Stimulated activated CD4-positive, alpha-beta T cell treated with anti-CD3 and anti-CD28 coated beads, Interleukin-2, amount 100 ng/mL, for 24 hours (primary cell): ENCODE measurements around the gene GRIN2A.

ENCODE experiments used
- DNase-seq, 2 donors: peaks; one replicate each; pipeline ENCODE4 v3.0.0-alpha.2; 2020

GRIN2A gene

DNA sequence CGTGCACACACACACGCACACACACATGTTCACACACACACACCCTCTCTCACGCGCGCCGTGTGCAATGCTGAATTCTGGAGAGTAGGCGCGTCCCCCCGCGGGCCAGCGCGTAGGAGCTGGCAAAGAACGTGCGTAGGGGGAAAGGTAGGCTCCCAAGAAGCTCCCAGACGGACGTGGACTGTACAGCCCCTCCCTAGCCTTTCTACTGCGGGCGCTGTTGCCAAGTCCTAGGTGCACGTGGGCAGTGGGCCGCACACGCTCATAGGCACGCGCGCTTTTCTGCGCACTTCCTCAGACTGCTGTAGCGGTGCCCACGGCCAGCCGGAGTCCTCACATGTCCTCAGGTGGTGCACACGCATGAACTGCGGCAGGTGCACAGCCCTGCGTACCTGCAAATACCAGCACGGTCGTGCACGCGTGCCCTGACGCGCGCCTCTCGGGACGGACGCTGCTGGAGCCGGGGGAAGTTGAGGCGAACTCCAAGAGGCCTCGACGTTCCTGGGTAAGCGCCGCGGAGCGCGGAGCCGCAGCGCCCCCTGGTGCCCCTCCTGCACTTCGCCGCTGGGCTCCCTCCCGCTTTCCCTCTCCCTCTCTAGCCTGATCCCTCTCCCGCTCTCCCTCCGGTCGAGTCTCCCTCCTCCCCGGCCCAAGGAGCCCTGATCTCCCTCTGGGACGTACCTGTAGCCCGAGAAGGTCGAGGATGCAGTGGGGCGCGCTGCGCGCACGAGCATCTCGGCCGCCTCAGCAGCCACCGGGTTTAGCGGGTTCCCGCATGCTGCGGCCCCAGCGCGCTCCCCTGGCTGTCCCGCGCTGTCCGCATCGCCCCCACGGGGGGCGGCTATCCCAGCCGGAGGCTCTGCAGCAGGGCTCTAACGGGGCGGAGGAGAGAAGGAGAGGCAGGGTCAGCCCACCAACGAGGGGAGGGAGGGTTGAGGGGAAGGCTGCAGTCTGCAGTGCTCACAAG lies 749 bp downstream of the GRIN2A start:
- peak; percentile 48 to 69 for DNase-seq

DNA sequence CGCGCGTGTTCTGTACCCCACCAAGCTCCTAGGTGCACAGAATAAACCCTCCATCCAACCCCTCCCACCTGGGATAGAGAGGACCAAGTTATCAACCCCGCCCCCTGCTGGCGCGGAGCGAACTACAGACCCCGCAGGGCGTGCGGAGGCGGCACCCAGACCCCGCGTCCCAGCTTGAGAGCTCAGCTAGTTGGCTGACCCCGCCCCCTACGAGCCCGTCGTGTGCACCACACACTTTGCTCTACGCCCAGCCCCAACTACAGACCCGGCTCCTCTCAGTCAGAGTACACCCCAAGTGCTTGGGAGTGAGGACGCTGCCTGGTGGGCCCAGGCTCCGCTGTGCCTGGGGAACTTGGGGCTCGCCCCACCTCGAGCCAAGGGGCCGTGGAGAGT lies 1.5 kb downstream of the GRIN2A start:
- peak; percentile 28 to 58 for DNase-seq

DNA sequence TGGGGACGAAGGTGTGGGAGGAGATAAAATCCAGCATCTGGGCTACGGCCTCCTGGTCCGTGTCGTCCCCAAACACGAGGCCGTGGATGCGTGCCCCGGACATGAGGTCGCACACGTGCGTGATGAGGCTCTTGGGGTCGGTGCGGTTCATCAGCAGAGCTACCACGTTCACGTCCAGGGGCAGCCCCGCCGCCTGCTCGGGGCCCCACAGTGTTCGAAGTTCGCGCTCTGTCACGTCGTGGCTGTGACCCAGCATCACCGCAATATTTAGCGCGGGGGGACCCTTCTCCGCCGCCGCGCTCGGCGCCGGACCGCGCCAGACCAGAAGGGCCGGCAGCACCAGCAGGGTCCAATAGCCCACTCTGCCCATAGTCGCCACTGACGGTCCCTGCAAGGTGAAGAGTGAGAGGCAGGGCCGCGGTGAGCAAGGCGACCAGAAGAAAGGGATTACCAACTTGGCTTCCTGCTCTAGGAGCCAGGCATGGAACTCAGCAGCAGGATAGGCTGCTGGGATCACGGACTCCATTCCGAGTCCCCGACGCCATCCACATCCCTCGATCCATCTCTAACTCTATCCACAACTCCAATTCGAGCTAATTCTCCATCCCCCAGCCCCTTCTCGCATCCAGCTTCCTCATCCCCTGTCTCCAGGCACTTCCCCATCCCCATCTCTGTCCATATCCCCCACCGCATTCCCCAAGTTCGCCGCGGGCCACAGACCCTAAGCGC lies 2.0 kb downstream of the GRIN2A start:
- no peak for DNase-seq

DNA sequence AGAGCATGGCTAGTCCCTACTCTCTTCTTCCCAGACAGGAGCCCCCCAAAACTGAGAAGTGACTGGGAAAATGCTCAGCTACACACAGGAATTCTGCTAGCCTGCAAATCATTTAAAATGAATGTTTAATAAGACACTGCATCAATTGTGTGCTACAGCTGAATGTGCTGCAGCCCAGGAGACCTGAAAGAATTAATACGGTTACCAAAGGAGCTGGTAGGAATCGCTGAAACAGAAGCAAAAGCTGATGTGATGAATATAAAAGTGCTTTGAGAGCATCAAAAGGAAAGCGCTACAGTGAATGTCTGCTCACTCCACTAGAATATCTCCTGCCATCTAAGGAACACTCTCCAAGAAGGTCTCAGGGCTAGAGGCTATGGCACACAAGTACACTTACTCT lies 3.7 kb downstream of the GRIN2A start:
- DNase-seq, result no peak

DNA sequence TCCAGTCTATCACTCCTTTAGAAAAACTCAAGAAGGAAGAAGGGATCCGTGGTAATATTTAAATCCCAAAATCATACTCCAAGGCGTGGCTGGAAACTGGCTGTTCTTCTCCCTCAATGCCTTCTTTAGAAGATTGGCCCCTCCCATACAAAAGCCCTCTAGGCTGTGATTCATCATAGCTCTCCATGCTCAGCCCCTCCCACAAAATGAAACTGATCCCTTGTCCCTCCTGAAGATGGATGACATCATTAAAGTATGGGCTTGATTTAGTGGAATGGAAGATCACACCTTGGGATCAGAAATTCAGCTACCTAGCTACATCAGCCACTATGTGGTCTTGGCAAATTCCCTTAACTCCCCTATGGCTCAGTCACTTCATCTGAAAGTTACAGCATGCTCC lies 4.1 kb downstream of the GRIN2A start:
- DNase-seq, result no peak

DNA sequence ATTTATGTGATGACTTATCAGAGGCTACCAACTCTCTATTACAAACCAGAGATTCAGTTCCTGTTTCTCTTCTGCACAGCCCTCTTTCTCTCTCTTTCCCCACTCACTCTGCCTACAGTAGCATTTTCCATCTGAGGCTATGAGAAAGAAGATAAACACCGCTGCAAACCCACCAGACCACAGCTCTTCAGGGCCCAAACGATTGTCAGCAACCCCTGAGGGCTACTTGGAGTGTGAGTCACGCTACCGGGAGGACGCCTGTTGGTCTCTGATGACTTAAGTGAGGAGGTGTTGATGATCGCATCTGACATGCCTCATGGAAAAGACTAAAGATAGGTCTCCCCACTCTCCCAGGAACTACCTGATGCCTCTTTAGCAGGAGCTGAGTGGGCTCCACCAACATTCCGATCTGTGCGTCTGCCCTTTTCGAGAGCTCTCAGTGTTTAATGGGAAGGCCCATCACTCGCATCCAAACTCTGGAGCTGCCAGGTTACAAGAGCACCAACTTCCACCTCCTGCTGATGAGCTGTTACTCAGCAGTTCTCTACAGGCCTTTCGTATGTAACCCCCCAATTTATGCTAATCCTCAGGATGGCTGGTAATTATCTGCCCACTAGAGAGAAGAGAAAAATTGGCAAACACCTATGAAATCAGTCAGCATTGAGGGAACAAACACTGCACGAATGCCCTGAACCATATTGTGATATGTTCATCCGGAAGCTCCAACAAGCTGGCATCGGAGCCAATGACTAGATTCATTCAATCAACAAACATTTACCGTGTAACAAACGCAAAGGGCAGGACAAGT lies 9.2 kb downstream of the GRIN2A start:
- DNase-seq, result no peak

DNA sequence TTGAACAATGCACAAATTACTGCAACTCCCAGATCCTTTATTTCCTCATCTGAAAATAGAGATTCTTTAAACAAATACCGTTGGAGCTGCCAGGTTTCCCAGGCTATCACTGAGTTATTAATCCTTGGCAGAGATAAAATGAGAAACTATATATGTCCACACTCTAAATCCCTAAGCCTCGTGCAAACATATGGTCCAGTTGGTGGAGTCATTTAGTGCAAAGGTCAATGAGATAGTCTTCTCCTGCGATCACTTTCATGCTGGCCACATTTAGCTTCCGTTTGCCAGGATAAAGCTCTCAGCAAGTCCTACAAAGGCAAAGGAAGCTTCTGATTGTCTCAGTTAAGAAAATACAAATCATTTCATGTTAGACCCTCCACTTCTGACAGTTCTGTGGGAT lies 11.0 kb downstream of the GRIN2A start:
- no peak for DNase-seq

DNA sequence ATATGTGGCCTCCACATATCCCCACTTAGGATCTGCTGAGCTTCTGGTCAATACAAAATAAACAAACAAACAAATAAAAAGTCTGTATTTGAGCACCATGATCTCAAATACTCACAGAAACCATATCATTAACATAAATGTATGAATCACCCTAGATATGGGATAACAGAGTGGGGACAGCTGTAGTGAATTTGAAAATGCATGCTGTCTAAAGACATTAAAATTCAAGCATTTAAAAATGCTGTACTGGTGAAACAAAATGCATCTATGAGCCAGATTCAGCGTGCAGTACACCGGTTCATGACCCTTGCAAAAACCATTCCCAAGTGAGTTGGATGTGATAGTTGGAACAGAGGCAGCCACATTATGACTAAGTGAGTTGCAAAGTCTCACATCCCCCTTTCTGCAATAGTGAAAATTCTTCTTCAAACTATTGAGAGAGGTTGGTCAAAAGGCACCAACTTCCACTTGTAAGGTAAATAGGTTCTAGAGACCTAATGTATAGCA lies 12.3 kb downstream of the GRIN2A start:
- DNase-seq, result no peak

DNA sequence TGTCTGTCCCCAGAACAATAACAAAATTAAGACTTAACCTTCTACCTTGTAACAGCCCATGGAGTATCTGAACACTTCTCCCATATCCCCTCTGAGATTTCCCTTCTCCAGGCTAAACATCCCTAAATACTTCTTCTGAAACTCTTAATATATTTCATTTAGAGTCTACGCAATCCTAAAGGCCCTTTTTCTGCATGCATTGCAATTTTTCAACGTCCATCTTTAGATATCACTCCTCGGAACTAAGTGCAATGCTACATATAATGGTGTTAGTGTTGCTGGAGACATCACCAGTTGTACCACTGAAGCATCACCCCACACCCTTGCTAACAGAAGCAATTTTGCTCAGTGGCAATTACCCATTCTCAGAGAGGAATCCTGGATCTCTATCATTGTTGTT lies 13.2 kb downstream of the GRIN2A start:
- DNase-seq, result no peak

DNA sequence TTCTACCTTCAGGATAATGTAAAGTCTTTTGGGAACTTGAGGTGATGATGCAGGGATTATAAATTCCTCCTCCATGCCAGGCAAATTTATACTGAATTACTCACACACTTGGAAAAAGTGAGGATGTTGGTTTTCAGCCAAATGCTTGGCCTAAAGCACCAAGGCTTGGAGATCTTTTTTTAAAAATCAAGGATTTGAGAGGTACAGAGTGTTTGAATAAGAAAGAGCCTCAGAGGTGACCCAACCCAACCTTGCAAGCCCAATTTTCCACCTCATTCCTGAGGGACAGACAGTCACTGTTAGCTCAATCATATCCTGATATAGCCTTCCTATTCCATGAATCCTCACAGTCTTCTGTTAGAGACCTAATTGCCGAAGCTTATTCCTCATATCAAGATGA lies 14.0 kb downstream of the GRIN2A start:
- no peak for DNase-seq

DNA sequence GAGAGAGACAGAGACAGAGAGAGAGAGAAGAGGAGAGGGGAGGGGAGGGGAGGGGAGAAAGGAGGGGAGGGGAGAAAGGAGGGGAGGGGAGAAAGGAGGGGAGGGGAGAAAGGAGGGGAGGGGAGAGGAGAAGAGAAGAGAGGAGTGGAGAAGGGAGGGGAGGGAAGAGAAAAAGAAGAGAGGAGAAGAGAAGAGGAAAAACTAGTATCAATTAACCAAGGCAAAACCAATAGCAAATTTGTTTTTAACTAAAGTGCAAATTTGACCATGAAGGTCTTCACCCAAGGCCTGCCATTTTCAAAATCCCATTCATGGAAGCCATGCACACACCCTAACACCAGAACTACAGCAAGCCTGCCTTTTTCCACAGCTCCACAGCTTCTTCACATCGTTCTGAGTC lies 16.6 kb downstream of the GRIN2A start:
- no peak for DNase-seq

DNA sequence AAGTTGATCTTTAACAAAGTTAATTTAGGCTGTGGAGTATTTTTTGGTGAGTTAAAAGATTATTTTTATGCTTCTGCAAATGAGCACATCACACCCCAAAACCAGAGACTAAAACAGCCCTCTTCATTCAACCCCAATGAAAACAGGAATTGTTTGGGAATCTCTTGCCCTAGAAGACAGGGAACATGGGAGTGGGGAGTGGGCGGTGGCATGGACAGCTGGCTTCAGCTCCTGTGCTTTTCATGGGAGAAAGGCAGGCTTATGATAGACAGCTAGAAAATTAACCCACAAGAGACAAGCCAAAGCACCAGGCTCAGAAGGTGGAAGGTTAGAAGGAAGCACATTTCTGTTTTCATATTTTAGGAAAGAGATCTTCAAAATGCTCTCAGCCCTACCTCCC lies 19.2 kb downstream of the GRIN2A start:
- no peak for DNase-seq

DNA sequence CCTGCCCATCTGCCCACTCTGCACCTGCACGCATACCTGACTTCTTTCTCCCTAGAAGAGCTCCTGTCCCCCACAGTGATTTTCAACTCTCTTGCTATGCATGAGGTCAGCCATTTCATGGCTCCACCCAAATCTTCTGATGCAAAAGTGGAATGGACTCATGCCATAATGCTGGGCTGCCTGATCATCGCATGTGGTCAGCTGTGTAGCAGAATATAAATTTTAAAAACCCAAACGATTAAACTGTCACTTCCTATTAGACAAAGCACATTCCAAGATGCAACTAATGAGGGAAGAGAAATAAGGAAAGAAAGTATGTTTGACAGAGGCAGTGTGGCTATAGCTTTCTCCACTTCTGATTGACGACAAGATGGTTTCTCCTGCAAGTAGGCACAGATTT lies 26.1 kb downstream of the GRIN2A start:
- no peak for DNase-seq

DNA sequence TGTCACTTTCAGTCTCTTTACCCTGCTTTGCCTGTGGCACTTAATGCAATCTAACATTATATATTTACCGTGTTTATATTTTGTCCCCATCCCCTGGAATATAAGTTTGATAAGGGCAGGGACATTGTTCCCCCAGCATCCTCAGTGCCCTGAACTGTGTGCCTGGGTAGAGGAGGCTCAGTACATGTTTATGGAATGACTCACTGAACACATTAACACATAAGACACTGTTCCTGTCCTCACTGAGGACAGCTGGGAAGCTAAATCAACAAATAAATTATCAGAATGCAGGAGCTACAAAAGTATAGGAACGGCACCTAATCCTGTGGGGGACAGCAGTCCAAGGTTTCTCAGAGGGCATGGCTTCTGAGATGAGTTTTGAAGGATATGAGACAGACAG lies 27.8 kb downstream of the GRIN2A start:
- DNase-seq, result no peak

DNA sequence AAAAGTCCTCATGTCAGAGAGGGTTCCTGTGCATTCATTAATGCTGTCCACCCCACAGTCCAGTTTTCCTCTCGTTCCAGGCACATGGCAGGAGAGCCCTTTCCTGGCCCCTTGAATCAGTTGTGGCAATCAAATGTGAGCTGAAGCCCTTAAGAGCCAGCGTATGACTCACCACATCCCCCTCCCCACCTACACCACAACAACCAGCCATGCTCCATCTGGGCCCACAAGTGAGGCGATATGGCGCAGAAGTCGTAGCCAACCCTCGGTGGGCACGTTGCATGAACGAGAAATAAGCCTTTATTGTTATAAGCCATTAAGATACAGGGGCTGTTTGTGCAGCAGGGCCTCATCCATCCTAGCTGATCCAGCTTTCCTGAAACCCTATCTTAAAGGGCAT lies 28.2 kb downstream of the GRIN2A start:
- DNase-seq, result no peak

DNA sequence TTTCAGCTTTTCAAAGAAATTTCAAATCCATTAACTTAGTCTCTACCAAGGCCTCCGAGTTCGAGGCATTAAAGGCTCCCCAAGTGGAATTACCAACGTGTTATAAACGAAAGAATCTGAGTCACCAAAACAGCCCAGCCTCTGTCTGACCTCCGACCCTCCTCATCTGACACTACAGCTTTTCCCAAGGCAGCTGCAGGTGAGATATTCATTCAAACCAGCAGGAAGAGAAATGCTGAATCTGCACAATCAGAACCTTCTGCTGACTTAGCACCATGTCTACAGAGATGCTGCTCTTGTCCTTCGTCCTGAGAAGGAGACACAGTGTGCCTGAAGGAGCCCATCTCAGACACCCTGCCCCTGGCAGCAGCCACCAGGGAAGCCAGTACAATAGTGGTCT lies 30.5 kb downstream of the GRIN2A start:
- no peak for DNase-seq

DNA sequence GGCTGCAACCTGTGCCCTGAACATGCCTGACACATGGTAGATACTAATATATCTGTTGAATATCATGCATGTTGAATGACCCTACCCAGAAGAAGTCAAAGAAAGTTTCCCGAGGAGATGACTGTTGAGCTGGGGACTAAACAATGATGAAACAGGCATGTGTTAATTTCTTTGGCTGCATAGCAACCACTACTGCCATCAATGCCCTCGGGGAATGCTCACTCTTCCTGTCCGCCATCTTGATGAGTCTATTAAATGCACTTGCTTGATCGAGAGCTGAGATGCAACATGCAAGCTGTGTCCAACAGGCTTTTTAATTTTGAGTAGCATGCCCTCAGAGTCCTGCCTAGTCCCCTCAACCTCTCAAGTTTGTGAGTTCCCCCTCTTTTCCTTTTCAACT lies 31.3 kb downstream of the GRIN2A start:
- DNase-seq, result no peak

DNA sequence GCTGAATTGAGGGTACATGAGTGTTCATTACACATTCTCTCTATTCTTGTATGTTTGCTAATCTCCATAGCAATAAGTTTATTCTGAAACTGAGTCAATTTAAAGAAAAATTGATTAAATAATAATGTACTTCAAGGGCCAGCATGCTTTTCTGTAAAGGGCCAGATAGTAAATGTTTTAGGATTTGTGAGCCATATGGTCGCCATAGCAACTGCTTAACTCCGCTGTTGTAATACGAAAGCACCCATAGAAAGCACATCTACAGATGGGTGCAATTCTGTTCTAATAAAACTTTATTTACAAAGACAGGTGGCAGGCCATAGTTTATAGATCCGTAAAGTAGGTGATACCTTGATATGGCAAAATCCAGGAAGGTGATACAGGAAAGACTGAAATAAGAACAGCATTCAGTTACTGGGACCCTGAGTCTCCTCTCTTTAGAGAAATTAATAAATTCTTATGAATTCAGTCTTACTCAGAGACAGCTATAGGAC lies 36.6 kb downstream of the GRIN2A start:
- DNase-seq, result no peak

DNA sequence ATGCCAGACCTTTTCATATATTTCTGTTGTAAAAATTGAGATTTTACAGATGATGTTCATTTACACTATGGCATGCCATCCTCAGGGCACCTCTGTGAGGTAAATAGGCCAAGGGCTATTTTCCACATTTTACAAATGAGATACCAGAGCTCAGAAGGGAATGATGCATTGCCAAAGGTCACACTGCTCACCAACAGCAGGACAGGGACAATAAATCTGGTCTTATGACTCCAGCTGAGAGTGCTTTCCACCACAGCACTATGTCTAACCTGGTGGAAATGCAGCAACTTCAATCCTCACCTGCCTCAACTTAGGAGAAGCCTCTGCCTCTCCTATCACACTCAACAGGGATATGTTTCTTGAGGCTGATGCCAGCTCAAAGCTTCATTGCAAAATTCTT lies 40.6 kb downstream of the GRIN2A start:
- DNase-seq, result no peak

DNA sequence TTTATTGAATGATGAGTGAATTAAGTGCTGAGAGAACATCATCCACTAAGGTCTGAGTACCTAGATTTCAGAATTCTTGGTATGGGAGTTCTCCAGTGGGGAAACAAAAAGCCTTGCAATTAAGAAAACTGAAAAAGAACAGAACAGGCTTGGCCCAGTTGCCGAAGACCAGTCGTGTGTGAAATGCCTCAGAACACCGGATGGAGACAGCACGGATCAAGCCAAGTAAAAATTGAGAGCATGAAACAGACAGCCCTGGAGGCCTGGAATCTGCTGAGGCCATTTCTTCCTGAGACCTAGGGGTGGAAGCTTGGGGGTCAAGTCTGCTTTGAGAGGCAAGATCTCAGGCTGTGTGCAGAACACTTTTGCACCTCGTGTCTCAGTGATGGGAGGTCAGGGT lies 43.3 kb downstream of the GRIN2A start:
- DNase-seq, result no peak

DNA sequence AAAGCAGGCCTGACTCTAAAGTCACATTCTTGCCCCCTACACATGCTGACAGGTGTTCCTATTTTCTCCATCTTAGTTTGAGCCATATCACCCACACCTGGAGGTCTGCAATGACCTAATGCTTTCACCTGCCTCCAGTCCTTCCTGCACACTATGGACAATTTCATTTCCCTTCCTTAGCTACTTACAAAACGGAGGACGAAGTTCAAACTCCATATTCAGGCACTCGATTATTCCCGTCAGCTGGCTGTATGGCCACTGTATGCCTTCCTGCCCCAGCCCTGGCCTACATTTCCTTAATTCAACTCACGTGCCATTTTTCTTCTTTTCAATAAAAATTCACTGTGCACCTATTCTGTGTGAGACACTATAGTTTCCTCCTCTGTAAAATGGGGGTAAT lies 44.9 kb downstream of the GRIN2A start:
- no peak for DNase-seq

DNA sequence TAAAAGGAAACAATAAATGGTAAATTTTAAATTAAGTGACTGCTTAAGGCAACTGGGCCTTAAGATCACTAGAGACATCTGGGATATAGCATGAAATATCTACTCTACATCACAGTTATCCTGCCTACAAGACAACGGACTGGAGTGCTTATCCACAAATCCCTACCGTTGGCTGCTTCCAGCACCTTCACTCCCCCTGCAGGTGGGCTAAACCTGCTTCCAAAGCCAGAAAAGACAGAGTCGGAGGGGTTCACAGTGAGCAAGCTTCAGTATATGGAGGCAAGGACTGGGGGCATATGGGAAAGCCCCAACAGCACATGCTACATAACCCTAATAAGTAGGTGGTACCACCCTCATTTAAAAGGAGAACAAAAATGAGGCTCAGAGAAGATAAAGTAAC lies 45.3 kb downstream of the GRIN2A start:
- no peak for DNase-seq

DNA sequence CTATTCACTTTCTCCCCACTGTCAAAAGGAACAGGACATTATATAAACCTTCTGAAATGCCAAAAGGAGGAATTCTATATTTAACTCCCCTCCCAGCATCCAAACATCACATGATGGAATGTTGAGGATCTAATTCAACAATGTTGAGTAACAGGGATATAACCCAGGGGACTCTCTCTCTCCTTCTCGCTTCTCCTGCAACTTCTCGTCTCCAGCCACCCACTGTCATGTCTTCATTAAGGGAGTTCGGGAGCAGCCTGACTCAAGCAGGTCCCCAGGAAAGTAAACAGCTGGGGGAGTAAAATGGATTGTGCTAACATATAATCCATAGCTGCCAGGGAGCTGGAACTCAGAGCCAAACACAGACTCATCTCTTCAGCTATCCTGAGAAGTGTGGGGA lies 51.7 kb downstream of the GRIN2A start:
- no peak for DNase-seq
